ENCODE measurements around the gene NMS.

NMS gene

DNA sequence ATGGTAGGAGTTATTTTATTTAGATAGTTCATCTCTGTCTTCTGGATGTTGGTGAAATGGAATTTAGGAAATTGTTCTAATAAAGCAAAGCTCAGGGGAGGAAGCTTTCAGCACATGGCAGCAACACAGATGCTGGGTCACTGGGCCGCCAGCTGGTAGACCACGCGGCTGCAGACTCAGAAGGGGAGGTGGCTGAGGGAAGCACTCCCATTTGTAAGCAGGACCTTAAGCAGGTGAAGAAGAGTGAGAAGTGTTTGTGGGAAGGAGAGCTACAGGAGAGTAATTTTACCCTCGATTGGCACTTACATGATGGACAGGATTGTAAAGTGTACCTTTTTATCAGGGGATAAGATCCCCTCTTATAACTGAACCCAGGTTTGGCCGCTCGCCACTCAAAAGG is 24.4 kb downstream of the NMS start:
- DNase-seq: no peak

DNA sequence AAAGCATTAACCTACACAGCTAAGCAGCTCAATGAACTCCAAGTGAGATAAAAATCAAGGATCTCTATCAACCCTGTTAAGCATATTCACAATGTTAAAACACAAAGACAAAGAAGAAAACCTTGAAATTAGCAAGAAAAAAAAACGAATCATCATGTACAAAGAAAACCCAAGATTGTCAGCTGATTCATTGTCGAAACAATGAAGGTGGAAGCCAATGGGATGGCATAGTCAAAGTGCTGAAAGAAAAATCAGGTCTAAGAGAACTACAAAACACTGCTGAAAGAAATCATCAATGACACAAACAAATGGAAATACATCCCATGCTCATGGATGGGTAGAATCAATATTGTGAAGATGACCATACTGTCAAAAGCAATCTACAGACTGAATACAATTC is 32.5 kb downstream of the NMS start:
- no peak for DNase-seq

GRCh38 chr2:100504542-100504941 is 34.3 kb downstream of the NMS start:
- DNase-seq: no peak

DNA sequence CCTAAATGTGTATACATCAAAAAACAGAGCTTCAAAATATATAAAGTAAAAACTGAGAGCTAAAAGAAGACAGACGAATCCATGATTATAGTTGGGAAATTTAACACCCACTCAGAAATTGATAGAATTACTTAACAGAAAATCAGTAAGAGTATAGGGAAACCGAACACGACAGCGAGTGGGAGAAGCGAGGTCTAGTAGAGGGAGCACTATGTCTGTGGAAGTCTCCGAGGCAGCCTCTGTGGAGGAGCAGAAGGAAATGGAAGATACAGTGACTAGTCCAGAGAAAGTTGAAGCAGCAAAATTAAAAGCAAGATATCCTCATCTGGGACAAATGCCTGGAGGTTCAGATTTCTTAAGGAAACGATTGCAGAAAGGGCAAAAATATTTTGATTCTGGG is 38.8 kb downstream of the NMS start:
- no peak for DNase-seq

- DNase-seq: no peak
Measured at GRCh38 chr2:100513650-100514049, 43.4 kb downstream of the NMS start.

GRCh38 chr2:100517556-100517955 is 47.3 kb downstream of the NMS start:
- no peak for DNase-seq

DNA sequence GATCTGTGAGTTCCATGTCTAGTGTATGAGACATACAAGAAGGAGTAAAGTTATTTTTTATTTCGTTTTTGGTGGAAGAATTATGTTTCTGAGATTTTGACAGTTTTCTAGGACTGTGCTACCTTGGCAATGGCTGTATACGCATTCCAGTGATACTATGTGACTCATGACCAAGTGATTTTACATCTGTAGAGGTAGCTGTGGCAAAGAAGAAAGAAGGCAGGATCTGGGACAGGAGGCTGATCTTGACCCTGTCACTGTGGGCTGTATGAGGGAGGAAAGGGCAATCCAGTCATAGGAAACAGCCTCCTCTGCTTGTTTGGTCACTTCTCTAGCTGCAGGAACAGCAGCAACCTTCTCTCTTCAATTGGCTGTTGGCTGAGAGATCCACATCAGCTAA is 48.5 kb downstream of the NMS start:
- DNase-seq: no peak

- no peak for DNase-seq
Measured at GRCh38 chr2:100520224-100520623, 49.9 kb downstream of the NMS start.

DNA sequence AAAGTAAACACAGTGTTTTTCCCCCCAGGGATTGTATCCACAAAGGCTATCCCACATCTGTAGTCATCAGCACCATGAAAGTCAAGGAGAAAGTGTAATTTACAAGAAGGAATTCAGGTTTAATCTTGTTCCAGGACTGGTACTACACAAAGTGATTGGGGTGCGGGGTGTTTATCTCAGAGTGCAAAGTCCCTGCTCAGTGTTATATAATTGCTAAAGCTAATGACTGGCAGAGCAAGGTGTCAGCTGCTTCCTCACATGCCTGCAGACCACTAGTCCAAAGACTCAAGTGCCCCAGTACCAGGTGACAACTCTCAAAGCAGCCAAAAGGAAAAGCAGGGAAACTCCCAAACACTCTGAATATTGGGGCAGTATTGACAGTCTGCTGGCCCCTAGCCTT is 52.1 kb downstream of the NMS start:
- no peak for DNase-seq

- DNase-seq: no peak
Measured at GRCh38 chr2:100524331-100524730, 54.0 kb downstream of the NMS start.

DNA sequence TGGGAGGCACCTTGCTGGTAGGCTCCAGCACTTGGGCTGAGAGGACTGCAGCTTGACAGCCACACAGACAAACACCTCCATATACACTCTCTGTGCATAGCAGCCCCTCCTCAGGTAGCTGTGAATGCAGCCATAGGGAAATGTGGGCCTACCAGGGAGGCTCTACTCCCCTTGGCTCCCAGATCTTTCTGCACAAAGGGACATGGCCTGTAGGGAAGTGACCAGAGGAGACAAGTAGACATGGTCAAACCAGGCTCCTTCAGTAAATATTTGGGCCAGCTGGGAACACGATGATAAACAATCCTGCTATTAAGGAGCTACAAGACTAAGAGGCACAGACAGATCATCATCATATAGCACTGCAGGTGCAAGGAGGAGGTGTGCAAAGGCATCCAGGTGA is 56.6 kb downstream of the NMS start:
- DNase-seq: no peak

DNA sequence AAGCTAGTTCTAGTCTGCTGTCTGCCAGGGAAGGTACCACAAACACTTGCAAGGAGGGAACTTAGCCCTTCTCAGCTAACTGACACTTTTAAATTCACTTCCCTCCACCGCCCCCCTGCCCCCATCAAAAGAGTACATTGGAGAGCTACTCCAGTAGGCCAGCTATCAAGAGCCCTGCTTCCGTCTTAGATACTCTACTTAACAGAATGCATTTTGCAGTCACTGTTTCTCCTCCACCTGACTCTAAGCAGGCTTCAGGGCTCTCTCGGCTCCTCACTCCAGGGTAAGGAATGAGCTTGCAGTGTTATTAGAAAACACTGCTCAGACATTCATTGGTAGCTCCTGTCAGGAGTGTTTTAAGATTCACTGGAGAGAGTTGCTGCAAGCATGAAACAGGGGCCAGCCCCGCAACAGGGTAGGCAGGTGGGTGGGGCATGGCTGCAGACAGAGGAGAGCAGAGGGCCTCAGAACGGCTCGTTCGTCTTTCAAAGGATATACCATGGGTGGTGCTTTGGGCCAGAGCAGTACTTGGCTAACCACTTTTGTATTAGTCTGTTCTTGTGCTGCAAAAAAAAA is 57.2 kb downstream of the NMS start:
- no peak for DNase-seq

GRCh38 chr2:100529176-100529575 is 58.9 kb downstream of the NMS start:
- no peak for DNase-seq

DNA sequence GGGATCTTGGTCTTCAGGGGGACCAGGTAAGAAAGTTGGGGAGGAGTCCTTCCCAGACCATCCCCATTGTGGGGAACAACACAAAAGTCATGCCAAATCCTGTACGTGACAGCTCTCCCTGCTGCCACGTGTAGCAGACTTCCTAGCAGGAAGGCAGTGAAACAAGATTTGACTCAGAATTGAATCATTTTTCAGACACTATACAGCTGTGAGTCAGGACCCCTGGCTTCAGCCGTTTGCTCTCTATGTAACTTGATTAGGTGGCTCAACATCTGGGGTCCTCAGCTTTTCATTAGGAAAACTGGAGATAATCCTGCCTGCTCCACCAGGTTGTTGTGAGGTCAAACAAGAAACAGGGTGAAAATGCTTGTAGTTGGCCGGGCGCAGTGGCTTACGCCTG is 59.6 kb downstream of the NMS start:
- DNase-seq: no peak

Data from DMS 273 treated with DMSO at 0.1 percent for 48 hours (cell line).